GOT3 (cell line): Measurements from ENCODE around the gene YPEL1.
"Not testable (repeated sequence)": the region's sequence is repeated elsewhere in the genome, so short reads cannot be mapped to it uniquely, and the experiment has no call there.

Experiments used
- DNase-seq: peaks from one replicate; lab custom pipeline; 2025; ENCODE audit warnings: mixed read lengths; lab: John Stamatoyannopoulos, UW

YPEL1 gene

DNA sequence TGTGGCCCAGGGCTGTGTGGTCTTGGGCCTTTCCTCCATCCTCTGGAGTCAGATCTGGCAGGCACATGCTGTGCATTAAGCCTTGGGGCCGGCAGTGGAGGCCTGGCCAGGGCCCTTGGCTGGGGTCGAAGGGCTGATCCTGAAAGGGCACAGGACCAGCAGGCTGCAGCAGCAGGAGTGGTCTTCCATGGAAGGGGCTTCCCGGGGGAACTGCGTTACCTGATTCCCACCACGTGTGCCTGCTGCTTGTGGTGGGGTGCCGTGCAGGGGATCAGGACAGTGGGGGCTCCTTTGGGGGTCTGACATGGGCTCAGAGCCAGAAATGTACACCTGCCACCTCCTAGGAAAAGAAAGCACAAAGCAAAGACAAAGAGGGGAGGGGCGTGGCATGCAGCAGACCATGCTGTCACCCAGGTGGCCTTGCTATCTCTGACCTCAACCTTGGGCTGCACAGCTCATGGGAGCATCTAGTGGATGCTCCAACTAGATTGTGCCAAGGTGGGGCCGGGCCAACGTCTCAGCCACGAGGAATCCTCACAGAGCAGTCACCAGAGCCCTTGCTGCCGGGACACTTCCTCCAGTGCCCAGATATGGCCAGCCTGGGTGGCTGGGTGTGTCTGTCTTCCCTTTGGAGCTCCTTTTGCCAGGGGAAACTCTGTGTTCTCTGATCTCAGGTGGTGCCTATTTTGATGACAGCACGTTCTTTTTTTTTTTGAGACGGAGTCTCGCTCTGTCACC lies 17.9 kb upstream of the YPEL1 start:
- DNase-seq: no peak

GRCh38 chr22:21752276-21752675 lies 16.7 kb upstream of the YPEL1 start:
- no peak for DNase-seq

GRCh38 chr22:21745948-21746347 lies 10.4 kb upstream of the YPEL1 start:
- no peak for DNase-seq

DNA sequence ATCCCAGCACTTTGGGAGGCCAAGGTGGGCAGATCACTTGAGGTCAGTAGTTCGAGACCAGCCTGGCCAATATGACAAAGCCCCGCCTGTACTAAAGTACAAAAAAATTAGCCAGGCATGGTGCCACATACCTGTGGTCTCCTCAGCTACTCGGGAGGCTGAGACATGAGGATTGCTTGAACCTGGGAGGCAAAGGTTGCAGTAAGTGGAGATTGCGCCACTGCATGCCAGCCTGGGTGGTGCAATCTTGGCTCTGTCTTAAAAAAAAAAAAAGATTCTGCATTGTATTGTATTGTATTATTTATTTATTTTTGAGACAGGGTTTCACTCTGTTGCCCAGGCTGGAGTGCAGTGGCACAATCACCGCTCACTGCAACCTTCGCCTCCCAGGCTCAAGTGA lies 9.3 kb upstream of the YPEL1 start:
- DNase-seq: not testable (repeated sequence)

GRCh38 chr22:21741790-21742189 lies 6.2 kb upstream of the YPEL1 start:
- DNase-seq: no peak

- DNase-seq: no peak
These were observed 5.5 kb upstream of the YPEL1 start for GRCh38 chr22:21741059-21741458.

DNA sequence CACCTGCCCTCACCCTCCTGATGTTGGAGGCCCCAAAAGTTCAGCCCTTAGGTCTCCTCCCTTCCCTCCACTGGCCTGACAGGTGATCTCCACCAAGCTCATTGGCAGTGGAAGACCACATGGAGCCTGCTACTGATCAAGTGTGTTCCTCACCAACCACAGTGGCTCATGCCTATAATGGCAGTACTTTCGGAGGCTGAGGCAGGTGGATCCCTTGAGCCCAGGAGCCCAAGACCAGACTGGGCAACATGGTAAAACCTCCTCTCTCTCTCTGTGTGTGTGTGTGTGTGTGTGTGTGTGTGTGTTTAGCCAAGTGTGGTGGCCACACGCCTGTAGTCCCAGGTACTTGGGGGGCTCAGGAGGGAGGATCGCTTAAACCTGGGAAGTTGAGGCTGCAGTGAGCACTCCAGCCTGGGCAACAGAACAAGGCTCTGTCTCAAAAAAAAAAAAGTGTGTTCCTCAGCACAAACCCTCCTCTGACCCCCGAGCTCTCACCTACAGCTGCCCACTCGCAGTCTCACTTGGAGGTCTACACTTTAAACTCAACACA lies 4.3 kb upstream of the YPEL1 start:
- no peak for DNase-seq

GRCh38 chr22:21738966-21739365 lies 3.4 kb upstream of the YPEL1 start:
- no peak for DNase-seq

DNA sequence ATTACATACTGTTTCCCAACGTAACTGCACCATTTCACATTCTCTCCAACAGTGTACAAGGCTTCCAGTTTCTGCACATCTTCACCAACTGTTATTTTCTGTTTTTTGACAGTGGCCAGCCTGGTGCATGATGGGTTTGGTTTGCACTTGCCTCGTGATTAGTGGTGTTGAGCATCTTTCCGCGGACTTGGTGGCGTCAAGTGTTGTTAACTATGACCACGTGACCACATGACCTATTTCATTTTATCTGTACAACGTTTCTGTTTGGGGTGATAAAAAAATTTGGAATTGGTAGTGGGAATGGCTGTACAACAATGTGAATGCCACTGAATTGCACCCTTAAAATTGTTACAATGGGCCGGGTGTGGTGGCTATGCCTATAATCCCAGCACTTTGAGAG lies 2.5 kb upstream of the YPEL1 start:
- no peak for DNase-seq

GRCh38 chr22:21736948-21737347 lies 1.4 kb upstream of the YPEL1 start:
- DNase-seq: no peak

GRCh38 chr22:21736084-21736642 lies 569 bp upstream of the YPEL1 start:
- DNase-seq: no peak

GRCh38 chr22:21734540-21735199 lies 924 bp downstream of the YPEL1 start:
- no peak for DNase-seq

GRCh38 chr22:21731503-21731902 lies 4.1 kb downstream of the YPEL1 start:
- DNase-seq: no peak

DNA sequence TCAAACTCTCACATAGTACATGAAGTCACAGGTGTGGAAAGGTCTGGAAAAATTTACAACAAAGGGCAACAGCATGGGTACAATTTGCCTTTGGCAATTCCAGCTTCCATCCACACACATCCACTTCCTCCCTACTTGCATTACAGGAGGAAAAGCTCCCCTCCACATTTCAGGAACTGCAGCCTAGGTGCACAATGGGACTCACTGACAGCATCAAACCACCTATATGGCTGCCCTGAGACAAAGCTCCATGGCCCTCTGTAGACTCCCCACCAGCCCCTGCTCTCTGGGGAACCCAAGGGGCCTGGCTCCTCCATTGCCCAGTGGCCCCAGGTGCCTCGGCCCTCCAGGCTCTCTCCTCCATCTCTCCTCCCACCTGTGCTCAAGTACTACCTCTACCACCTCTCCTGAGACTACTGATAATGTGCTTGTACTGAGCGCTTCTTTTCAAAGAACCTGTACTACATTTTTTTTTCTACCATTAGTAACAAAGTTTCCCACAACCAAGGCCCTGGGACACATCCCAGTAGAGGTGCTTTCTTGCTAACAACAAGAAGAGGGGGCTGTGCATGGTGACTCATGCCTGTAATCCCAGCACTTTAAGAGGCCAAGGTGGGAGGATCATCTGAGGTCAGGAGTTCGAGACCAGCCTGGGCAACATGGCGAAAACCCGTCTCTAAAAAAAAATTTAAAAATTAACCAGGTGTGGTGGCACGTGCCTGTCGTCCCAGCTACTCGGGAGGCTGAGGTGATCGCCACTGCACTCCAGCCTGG lies 4.9 kb downstream of the YPEL1 start:
- DNase-seq: no peak

DNA sequence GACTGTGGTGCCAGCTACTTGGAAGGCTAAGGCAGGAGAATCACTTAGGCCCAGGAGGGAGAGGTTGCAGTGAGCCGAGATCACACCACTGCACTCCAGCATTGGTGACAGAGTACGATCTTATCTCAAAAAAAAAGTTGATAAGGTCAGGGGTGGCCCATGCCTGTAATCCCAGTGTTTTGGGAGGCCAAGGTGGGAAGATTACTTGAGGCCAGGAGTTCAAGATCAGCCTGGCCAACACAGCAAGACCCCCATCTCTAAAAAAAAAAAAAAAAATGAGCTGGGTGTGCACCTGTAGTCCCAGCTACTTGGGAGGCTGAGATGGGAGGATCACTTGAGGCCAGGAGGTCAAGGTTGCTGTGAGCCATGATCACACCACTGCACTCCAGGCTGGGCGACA lies 6.4 kb downstream of the YPEL1 start:
- not testable (repeated sequence) for DNase-seq

DNA sequence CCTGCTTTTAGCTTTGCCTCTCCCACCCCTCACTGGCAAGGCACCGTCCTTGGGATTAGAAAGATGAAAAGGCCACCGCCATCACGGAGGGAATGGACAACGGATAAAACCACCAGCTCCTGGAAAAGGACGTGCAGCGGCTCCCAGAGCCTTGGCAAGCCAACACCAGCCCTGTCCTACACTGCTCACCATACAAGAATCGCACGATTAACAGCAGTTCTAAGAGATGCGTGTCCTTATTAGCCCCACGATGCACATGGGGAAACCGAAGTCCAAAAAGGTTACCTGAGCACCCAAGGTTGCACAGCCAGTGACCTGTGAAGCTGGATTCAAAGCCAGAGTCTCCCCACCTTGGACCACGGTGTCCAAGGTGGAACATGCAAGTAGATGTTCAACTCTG lies 7.3 kb downstream of the YPEL1 start:
- DNase-seq: no peak

GRCh38 chr22:21727768-21728167 lies 7.8 kb downstream of the YPEL1 start:
- no peak for DNase-seq

GRCh38 chr22:21727159-21727558 lies 8.4 kb downstream of the YPEL1 start:
- no peak for DNase-seq

DNA sequence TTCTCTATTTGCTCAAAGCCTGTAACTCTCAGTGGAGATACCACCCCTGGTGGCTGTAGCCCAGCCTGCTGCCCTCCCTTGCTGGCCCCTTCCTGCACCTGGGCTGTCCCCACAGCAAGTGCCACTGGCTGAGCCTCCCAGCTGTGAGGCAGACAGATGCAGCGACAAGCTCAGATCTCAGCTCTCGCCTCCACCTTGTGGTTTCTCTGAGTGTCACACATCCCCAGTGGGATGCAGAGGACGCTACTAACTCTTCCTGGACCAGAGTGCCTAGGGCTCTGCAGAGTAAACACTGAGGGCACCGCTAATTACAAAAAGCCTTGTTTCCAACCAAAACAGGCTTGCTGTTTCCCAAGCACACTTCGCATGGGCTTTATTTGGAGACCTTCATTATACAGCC lies 8.9 kb downstream of the YPEL1 start:
- DNase-seq: no peak

- no peak for DNase-seq
These were observed 9.5 kb downstream of the YPEL1 start for GRCh38 chr22:21725956-21726649.

DNA sequence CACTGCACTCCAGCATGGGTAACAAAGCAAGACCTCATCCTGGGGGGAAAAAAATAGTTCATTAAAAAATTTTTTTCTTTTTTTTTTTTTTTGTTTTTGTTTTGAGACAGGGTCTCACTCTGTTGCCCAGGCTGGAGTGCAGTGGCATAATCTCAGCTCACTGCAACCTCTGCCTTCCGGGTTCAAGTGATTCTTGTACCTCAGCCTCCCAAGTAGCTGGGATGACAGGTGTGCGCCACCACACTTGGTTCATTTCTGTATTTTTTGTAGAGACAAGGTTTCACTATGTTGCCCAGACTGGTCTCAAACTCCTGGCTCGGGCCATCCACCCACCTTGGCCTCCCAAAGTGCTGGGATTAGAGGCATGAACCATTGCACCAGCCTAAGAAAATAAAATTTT lies 11.1 kb downstream of the YPEL1 start:
- DNase-seq: not testable (repeated sequence)
